Osteoblast (primary cell): Measurements from ENCODE around the gene ABHD1. TPM values are rescaled to one million over a fixed set of nuclear protein-coding genes. Genes with fewer than 3 reads are reported as not detected.

Experiments used
- DNase-seq: peaks from one replicate; pipeline ENCODE4 v3.0.0; 2011; ENCODE audit warnings: low spot score, mixed read lengths; ENCODE audit not compliant: insufficient read length; ENCODE audit errors: missing footprints
- H2AFZ ChIP-seq: 2 replicates; pipeline ENCODE4 v1.6.0; 2011; ENCODE audit warnings: mild to moderate bottlenecking, low read length
- H3K27ac ChIP-seq: 2 replicates; pipeline ENCODE4 v1.5.1; 2011; ENCODE audit warnings: mild to moderate bottlenecking, low read depth, low read length, moderate library complexity
- H3K27me3 ChIP-seq: 2 replicates; pipeline ENCODE4 v1.6.0; 2012; ENCODE audit warnings: mild to moderate bottlenecking, control low read depth, inconsistent platforms, low read length, moderate library complexity; ENCODE audit not compliant: insufficient read depth
- H3K36me3 ChIP-seq: 2 replicates; pipeline ENCODE4 v1.5.1; 2011; ENCODE audit warnings: mild to moderate bottlenecking, low read length, control low read depth, moderate library complexity; ENCODE audit not compliant: insufficient read depth
- H3K4me1 ChIP-seq: 2 replicates; pipeline ENCODE4 v1.5.1; 2011; ENCODE audit warnings: mild to moderate bottlenecking, low read length, control low read depth, moderate library complexity; ENCODE audit not compliant: insufficient read depth
- H3K4me2 ChIP-seq: 2 replicates; pipeline ENCODE4 v1.6.0; 2011; ENCODE audit warnings: mild to moderate bottlenecking, low read length; ENCODE audit not compliant: insufficient read depth
- H3K4me3 ChIP-seq: fragments of 200-600 bp; sonication (generic); 3 replicates; pipeline ENCODE4 v1.5.1; 2012; ENCODE audit warnings: mild to moderate bottlenecking, low read length, inconsistent platforms; ENCODE audit not compliant: insufficient read depth
- H3K79me2 ChIP-seq: 2 replicates; pipeline ENCODE4 v1.6.0; 2012; ENCODE audit warnings: mild to moderate bottlenecking, low read length, control low read depth, inconsistent platforms; ENCODE audit not compliant: insufficient read depth
- H3K9me3 ChIP-seq: 2 replicates; pipeline ENCODE4 v1.5.1; 2011; ENCODE audit warnings: low read depth, low read length, control low read depth
- H4K20me1 ChIP-seq: 2 replicates; pipeline ENCODE4 v1.6.0; 2012; ENCODE audit warnings: mild to moderate bottlenecking, low read length, control low read depth; ENCODE audit not compliant: insufficient read depth
- total RNA-seq: library from RNA; depleted of rRNA; stranded (reverse); fragments of >200 nt; gene quantifications from 2 replicates; pipeline ENCODE4 v1.2.3, GENCODE V29; 2012
- TF ChIP-seq, protein P1 (sequence below): IDR thresholded peaks from 2 replicates; pipeline ENCODE4 v1.5.1; 2011; ENCODE audit warnings: mild to moderate bottlenecking, low read depth, low read length, moderate library complexity; ENCODE audit errors: extremely low read depth

The ABHD1 gene
- total RNA-seq, 1 donor: under 0.01 TPM

DNA sequence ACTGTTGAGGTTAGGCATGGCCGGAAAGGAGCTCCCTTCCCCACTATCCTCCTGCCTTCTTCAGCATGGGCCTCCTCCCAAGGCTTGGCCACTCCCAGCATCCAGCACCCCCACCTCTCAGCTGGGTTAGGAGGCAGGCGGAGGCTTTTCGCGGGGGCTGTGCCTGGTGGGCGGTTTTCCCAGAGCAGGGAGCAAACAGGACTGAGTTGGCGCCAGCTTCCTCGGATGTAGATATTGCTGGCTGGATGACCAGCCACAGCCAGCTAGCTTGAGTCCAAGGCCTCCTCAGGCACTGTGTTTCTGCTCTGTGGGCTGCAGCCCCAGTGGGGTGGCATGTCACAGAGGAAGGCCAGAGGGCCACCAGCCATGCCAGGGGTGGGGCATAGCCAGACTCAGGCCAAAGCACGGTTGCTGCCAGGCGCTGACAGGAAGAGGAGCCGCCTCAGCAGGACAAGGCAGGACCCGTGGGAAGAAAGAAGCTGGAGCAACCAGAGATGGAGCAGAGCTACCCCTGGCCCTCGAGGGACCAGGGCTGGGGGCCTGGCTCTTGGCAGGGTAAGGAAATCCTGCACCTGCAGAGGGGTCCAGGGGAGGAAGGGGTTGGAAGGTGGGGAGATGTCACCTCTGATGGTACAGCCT, 25.3 kb downstream of the ABHD1 start, which contains the start of gene TCF23:
TCF23 (plus strand) TSS at position 204 of the 639 bp plus-strand sequence; CDS start at position 334, 130 bp downstream.
- no peak for DNase-seq
- Histone ChIP-seq H2AFZ (no peak within 1 kb of the TSS), H3K27me3 (no peaks in the 10 kb centered on the region), H3K4me3 (no peak within 1 kb of the TSS), H3K36me3 (no peaks in the 10 kb centered on the region), H4K20me1 (no peaks in the 10 kb centered on the region), H3K4me1 (no peaks in the 10 kb centered on the region), H3K27ac (no peak within 1 kb of the TSS), H3K9me3 (no peaks in the 10 kb centered on the region), H3K4me2 (no peak within 1 kb of the TSS), H3K79me2 (no peaks in the 10 kb centered on the region)
- TF ChIP-seq, protein P1, sequence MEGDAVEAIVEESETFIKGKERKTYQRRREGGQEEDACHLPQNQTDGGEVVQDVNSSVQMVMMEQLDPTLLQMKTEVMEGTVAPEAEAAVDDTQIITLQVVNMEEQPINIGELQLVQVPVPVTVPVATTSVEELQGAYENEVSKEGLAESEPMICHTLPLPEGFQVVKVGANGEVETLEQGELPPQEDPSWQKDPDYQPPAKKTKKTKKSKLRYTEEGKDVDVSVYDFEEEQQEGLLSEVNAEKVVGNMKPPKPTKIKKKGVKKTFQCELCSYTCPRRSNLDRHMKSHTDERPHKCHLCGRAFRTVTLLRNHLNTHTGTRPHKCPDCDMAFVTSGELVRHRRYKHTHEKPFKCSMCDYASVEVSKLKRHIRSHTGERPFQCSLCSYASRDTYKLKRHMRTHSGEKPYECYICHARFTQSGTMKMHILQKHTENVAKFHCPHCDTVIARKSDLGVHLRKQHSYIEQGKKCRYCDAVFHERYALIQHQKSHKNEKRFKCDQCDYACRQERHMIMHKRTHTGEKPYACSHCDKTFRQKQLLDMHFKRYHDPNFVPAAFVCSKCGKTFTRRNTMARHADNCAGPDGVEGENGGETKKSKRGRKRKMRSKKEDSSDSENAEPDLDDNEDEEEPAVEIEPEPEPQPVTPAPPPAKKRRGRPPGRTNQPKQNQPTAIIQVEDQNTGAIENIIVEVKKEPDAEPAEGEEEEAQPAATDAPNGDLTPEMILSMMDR: no peak

DNA sequence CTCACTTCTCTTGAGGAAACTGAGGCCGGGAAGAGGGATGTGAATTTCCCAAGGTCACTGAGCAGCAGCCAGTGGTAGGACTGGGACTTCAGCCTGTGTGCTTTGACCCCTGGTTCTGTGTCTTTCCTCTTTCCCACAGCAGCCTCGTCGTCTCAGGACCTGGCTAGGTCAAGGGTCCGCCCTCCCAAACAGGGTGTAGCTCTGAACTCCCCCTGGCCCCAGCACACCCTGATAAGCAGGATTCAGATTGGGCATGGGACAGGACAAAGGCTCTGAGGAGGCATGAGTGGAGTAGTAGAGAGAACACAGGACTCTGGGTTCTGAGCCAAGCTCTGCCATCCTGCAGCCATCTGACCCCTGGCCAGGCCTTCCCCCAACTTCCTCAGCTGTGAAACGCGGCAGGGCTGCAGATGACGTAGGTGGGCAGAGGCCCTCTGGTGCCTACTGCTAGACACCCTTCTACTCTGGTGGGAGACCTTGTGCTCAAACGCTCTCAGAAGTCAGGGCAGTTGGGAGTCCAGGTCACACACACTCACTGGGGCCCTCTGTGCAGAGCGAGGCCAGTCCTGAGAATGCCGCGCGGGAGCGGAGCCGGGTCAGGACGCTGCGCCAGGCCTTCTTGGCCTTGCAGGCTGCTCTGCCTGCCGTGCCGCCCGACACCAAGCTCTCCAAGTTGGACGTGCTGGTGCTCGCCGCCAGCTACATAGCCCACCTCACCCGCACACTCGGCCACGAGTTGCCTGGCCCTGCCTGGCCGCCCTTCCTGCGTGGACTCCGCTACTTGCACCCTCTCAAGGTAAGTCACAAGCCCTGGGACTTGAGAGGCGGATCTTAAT, 26.2 kb downstream of the ABHD1 start:
- Histone ChIP-seq H2AFZ (no peak overlapping the region), H3K27me3 (no peaks in the 10 kb centered on the region), H3K4me3 (no peak overlapping the region), H3K27ac (no peak overlapping the region), H3K4me1 (no peaks in the 10 kb centered on the region), H3K36me3 (no peaks in the 10 kb centered on the region), H3K9me3 (no peaks in the 10 kb centered on the region), H4K20me1 (no peaks in the 10 kb centered on the region), H3K79me2 (no peaks in the 10 kb centered on the region), H3K4me2 (no peak overlapping the region)
- TF ChIP-seq, protein P1: no peak
- DNase-seq: no peak

DNA sequence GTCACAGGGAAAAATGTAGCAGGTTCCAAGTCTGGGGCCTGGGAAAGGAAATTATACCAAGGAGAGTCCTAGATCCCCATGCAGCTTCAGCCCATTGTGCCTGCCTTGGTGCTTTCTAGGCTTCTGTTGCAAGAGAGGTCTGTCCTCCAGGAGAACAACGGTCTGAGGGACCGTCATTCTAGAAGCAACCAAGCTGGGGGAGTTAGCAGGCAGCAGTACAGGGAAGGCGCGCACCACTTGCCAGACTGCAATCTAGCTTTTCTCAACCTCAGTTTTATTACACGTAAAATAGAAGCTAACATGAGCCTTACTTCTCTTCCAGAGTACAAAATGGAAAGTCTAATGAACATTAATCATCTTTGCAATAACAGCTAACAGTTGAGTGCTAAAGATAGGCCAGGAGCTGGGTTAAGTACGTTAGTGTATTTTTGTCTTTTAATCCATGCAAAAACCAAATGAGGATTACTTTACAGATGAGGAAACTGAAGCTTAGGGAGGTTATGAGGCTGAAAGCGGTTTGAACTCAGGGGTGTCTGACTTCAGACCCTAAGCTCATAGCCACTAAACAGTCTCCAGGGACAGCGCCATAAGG, 27.1 kb downstream of the ABHD1 start:
- Histone ChIP-seq H3K4me1 (no peaks in the 10 kb centered on the region), H2AFZ (no peak overlapping the region), H3K36me3 (no peaks in the 10 kb centered on the region), H3K4me2 (no peak overlapping the region), H3K79me2 (no peaks in the 10 kb centered on the region), H3K27ac (no peak overlapping the region), H3K4me3 (no peak overlapping the region), H4K20me1 (no peaks in the 10 kb centered on the region), H3K9me3 (no peaks in the 10 kb centered on the region), H3K27me3 (no peaks in the 10 kb centered on the region)
- TF ChIP-seq, protein P1: no peak
- DNase-seq: no peak
